ENCODE data around the gene TM7SF2.

Gene TM7SF2

GRCh38 chr11:65111744-65112545, at the start of gene TM7SF2:
Gene TM7SF2 (plus strand): TSS chr11:65111872. CDS start chr11:65112016, 144 bp downstream.
- no peak for TF ChIP-seq CTCF (conservative IDR thresholded peaks at IDR 0.05; ENCODE audit: control insufficient read depth, insufficient read depth, low read depth, low read length)
- H3K4me3 ChIP-seq (ENCODE audit: control insufficient read depth, low read depth, low read length), result peak within 1 kb of the TSS; percentile 49
- DNase-seq (ENCODE audit: low read depth), result peak; percentile 81

- TF ChIP-seq CTCF (conservative IDR thresholded peaks at IDR 0.05; ENCODE audit: control insufficient read depth, insufficient read depth, low read depth, low read length), result no peak
- no peak overlapping the region for H3K4me3 ChIP-seq (ENCODE audit: control insufficient read depth, low read depth, low read length)
- DNase-seq (ENCODE audit: low read depth), result no peak
Observed at GRCh38 chr11:65063532-65063931, 48.1 kb upstream of the TM7SF2 start.

- no peak for DNase-seq (ENCODE audit: low read depth)
- no peak for TF ChIP-seq CTCF (conservative IDR thresholded peaks at IDR 0.05; ENCODE audit: control insufficient read depth, insufficient read depth, low read depth, low read length)
- no peak overlapping the region for H3K4me3 ChIP-seq (ENCODE audit: control insufficient read depth, low read depth, low read length)
Observed at GRCh38 chr11:65064847-65065240, 46.8 kb upstream of the TM7SF2 start.

- H3K4me3 ChIP-seq (ENCODE audit: control insufficient read depth, low read depth, low read length), result no peak overlapping the region
- no peak for DNase-seq (ENCODE audit: low read depth)
- no peak for TF ChIP-seq CTCF (conservative IDR thresholded peaks at IDR 0.05; ENCODE audit: control insufficient read depth, insufficient read depth, low read depth, low read length)
Observed at GRCh38 chr11:65065851-65066250, 45.8 kb upstream of the TM7SF2 start.

- H3K4me3 ChIP-seq (ENCODE audit: control insufficient read depth, low read depth, low read length), result no peak overlapping the region
- TF ChIP-seq CTCF (conservative IDR thresholded peaks at IDR 0.05; ENCODE audit: control insufficient read depth, insufficient read depth, low read depth, low read length), result no peak
- DNase-seq (ENCODE audit: low read depth), result no peak
Observed at GRCh38 chr11:65066315-65066714, 45.4 kb upstream of the TM7SF2 start.

GRCh38 chr11:65066805-65067291, 44.8 kb upstream of the TM7SF2 start:
- DNase-seq (ENCODE audit: low read depth), result no peak
- H3K4me3 ChIP-seq (ENCODE audit: control insufficient read depth, low read depth, low read length), result no peak overlapping the region
- no peak for TF ChIP-seq CTCF (conservative IDR thresholded peaks at IDR 0.05; ENCODE audit: control insufficient read depth, insufficient read depth, low read depth, low read length)
